ENCODE results near the gene MT1X. TPM values are rescaled to one million over a fixed set of nuclear protein-coding genes. Genes with fewer than 3 reads are reported as not detected.
A peak's percentile ranks its signal among the peaks of the same experiment; 100 is the strongest.

MT1X gene
- total and polyA plus RNA-seq, 2 of the 13 experiments (the other 11 are each of a cell fraction or from before 2014, with no cell fraction given), result 19.7 to 288 TPM

DNA sequence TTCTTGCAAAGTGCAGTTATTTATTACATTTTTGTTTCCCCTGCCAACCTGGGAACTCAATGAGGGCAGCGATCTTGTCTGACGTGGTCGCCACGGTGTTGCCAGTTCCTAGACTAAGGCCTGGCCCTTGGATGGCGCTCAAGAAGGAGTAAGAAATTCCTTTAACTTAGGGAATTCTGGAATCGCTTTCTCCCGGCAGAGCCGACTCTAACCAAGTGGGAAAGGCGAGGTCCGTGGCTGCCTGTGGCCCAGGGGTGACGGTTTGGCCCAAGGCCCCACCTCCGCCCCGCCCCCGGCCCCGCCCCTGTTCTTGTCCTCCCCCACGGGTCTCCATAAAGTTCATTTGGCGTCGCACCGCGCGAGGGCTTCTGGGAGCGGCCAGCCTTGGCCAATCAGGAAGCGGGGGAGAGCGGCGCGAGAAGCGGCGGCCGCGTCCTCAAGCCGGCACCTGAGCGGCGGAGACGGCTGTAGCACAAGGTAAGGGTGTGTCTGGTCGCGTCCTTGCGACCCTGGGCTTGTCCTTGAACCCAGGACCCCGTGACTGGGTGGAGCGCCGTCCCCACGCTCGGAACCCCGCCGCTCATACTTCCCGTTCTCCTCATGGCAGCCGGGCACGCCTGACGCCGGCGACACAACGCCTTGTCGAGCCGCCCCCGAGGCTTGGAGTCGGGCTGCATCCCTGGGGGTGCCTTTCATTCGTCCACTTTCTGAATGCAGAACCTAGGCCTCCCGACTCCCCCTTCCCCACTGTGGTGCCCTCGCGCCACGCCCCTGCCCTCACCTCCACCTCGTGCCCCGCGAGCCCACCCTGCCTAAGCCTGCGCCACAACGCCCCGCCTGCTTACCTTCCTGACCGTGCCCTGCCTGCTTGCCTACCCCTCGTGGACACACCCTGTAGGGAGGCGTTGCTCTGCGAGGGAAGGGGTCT, 47.7 kb downstream of the MT1X start, which contains the start of gene NUP93 (continued):
- TF ChIP-seq ATAD3A (CRISPR knock-in tag; IDR thresholded peaks at IDR 0.05) (no peak), ZMAT3 (CRISPR knock-in tag; conservative IDR thresholded peaks at IDR 0.05) (peak; percentile 95), ELF1 (CRISPR knock-in tag; IDR thresholded peaks at IDR 0.05) (peak; percentile 89), MAF1 (CRISPR knock-in tag; IDR thresholded peaks at IDR 0.05; ENCODE audit: borderline replicate concordance) (no peak), ATF7 (IDR thresholded peaks at IDR 0.05) (no peak), ATF7 (CRISPR knock-in tag; IDR thresholded peaks at IDR 0.05) (peak; percentile 19; the same call in 1 of the 2 replicates), ZNF317 (CRISPR knock-in tag; IDR thresholded peaks at IDR 0.05) (0 out of 2 replicates have a peak, but pooled peaks have one; percentile 31), WIZ (CRISPR knock-in tag; IDR thresholded peaks at IDR 0.05) (0 out of 2 replicates have a peak, but pooled peaks have one; percentile 17), SIX4 (CRISPR knock-in tag; IDR thresholded peaks at IDR 0.05) (0 out of 2 replicates have a peak, but pooled peaks have one; percentile 45), ZNF3 (CRISPR knock-in tag; IDR thresholded peaks at IDR 0.05) (0 out of 2 replicates have a peak, but pooled peaks have one; percentile 35), ZZZ3 (CRISPR knock-in tag; IDR thresholded peaks at IDR 0.05; ENCODE audit: borderline replicate concordance) (no peak; the same call in 1 of the 2 replicates), ZNF557 (CRISPR knock-in tag; IDR thresholded peaks at IDR 0.05) (no peak; the same call in 1 of the 2 replicates), ADNP (CRISPR knock-in tag; IDR thresholded peaks at IDR 0.05) (no peak), GABPA (IDR thresholded peaks at IDR 0.05; ENCODE audit: low read depth, low read length) (no peak), GABPA (CRISPR knock-in tag; IDR thresholded peaks at IDR 0.05; ENCODE audit: low read depth) (no peak), ZNF879 (CRISPR knock-in tag; IDR thresholded peaks at IDR 0.05) (0 out of 2 replicates have a peak, but pooled peaks have one; percentile 43), ZNF850 (CRISPR knock-in tag; conservative IDR thresholded peaks at IDR 0.05) (0 out of 2 replicates have a peak, but pooled peaks have one; percentile 15), PAWR (CRISPR knock-in tag; IDR thresholded peaks at IDR 0.05; ENCODE audit: borderline replicate concordance) (no peak; the same call in 1 of the 2 replicates), TBX2 (CRISPR knock-in tag; IDR thresholded peaks at IDR 0.05; ENCODE audit: borderline replicate concordance) (peak; percentile 82), ZNF720 (CRISPR knock-in tag; IDR thresholded peaks at IDR 0.05) (no peak), ZNF331 (CRISPR knock-in tag; IDR thresholded peaks at IDR 0.05) (0 out of 2 replicates have a peak, but pooled peaks have one; percentile 62)
- TF ChIP-seq, protein P1, sequence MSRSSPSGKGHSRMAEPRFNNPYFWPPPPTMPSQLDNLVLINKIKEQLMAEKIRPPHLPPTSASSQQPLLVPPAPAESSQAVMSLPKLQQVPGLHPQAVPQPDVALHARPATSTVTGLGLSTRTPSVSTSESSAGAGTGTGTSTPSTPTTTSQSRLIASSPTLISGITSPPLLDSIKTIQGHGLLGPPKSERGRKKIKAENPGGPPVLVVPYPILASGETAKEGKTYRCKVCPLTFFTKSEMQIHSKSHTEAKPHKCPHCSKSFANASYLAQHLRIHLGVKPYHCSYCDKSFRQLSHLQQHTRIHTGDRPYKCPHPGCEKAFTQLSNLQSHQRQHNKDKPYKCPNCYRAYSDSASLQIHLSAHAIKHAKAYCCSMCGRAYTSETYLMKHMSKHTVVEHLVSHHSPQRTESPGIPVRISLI (CRISPR knock-in tag; IDR thresholded peaks at IDR 0.05; ENCODE audit: borderline replicate concordance), result peak; percentile 47
- TF ChIP-seq, protein P2, sequence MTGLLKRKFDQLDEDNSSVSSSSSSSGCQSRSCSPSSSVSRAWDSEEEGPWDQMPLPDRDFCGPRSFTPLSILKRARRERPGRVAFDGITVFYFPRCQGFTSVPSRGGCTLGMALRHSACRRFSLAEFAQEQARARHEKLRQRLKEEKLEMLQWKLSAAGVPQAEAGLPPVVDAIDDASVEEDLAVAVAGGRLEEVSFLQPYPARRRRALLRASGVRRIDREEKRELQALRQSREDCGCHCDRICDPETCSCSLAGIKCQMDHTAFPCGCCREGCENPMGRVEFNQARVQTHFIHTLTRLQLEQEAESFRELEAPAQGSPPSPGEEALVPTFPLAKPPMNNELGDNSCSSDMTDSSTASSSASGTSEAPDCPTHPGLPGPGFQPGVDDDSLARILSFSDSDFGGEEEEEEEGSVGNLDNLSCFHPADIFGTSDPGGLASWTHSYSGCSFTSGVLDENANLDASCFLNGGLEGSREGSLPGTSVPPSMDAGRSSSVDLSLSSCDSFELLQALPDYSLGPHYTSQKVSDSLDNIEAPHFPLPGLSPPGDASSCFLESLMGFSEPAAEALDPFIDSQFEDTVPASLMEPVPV (CRISPR knock-in tag; IDR thresholded peaks at IDR 0.05), result peak; percentile 68; the same call in 1 of the 2 replicates
- TF ChIP-seq, protein P3, sequence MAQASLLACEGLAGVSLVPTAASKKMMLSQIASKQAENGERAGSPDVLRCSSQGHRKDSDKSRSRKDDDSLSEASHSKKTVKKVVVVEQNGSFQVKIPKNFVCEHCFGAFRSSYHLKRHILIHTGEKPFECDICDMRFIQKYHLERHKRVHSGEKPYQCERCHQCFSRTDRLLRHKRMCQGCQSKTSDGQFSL (CRISPR knock-in tag; IDR thresholded peaks at IDR 0.05), result peak; percentile 85
- TF ChIP-seq, protein P4, sequence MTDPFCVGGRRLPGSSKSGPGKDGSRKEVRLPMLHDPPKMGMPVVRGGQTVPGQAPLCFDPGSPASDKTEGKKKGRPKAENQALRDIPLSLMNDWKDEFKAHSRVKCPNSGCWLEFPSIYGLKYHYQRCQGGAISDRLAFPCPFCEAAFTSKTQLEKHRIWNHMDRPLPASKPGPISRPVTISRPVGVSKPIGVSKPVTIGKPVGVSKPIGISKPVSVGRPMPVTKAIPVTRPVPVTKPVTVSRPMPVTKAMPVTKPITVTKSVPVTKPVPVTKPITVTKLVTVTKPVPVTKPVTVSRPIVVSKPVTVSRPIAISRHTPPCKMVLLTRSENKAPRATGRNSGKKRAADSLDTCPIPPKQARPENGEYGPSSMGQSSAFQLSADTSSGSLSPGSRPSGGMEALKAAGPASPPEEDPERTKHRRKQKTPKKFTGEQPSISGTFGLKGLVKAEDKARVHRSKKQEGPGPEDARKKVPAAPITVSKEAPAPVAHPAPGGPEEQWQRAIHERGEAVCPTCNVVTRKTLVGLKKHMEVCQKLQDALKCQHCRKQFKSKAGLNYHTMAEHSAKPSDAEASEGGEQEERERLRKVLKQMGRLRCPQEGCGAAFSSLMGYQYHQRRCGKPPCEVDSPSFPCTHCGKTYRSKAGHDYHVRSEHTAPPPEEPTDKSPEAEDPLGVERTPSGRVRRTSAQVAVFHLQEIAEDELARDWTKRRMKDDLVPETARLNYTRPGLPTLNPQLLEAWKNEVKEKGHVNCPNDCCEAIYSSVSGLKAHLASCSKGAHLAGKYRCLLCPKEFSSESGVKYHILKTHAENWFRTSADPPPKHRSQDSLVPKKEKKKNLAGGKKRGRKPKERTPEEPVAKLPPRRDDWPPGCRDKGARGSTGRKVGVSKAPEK (CRISPR knock-in tag; IDR thresholded peaks at IDR 0.05; ENCODE audit: borderline replicate concordance), result 0 out of 2 replicates have a peak, but pooled peaks have one; percentile 10

Data from HepG2 (cell line).